ES-I3 (cell line): ENCODE measurements around the gene UBE3C.
"Not testable (repeated sequence)": the region's sequence is repeated elsewhere in the genome, so short reads cannot be mapped to it uniquely, and the experiment has no call there.

Experiments
- H3K36me3 ChIP-seq: 2 replicates; pipeline ENCODE4 v1.6.1; 2013; ENCODE audit warnings: mild to moderate bottlenecking, low read length, control low read depth, moderate library complexity; ENCODE audit not compliant: insufficient read depth
- H3K4me1 ChIP-seq: 2 replicates; pipeline ENCODE4 v1.6.1; 2013; ENCODE audit warnings: mild to moderate bottlenecking, control low read depth, low read length; ENCODE audit not compliant: insufficient read depth
- H3K9ac ChIP-seq: 2 replicates; pipeline ENCODE4 v1.6.1; 2013; ENCODE audit warnings: low read depth, mild to moderate bottlenecking, low read length, moderate library complexity
- H3K9me3 ChIP-seq: 2 replicates; pipeline ENCODE4 v1.6.1; 2013; ENCODE audit warnings: mild to moderate bottlenecking, low read length, moderate library complexity; ENCODE audit not compliant: control insufficient read depth, insufficient read depth

The UBE3C gene

DNA sequence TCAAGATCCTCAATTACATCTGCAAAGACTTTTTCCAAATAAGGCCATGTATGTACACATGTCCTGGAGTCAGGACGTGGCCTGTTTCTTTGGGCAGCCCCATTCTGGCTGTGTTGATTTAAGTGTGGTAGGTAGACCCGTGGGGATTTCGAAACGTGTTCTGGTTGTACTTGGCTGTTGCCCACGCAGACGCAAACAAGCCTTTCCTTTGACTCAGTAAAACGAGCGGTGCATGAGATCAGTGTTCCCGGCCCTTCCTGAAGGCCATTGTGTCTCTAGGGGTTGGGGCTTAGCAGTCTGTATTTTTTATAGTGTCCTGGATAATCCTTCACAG lies 133.2 kb downstream of the UBE3C start:
- no peak overlapping the region for H3K9ac ChIP-seq
- peaks cover 8% of the 10 kb centered on the region for H3K4me1 ChIP-seq
- no peaks in the 10 kb centered on the region for H3K9me3 ChIP-seq
- 0 out of 2 replicates have a peak, but pooled peaks cover 7% of the 10 kb centered on the region for H3K36me3 ChIP-seq

DNA sequence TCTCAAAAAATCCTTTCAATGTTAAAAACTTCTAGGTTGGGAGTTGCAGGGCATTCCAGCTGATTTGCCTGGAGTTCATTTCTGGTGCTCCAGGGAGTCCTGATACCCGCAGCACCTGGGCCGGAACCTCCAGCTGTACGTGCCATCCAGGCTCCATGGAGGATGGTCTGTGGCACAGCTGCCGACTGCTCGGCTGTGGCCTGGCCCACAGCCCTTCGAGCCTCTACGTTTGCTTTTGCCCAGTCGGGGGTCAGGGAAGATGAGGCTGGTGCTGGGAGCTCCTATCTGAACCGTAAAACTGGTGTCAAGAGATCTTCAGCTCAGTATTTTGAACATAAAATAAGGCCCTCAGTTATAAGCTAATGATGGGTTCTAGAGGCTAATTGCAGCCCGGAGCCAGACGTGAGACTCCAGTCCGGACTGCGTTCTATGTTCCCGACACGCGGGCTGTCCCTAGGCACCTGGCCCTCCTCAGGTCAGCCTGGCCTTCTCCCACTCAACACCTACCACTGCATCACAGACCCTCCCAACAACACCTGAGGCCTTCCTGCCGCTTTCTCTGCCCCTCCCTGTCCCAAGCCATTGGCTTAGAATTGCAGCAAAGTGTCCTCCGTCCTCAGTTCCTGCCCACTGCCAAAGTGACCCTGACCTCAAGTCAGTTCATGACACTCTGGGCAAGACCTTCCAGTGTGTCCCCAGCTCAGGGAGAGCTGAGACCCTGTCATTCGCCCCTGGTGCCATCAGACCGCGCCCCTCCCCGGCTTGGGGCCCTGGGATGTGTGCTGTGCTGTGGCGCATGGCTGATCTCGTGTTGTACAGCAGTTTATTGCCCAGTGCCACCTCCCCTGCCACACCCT lies 133.9 kb downstream of the UBE3C start:
- Histone ChIP-seq H3K9me3 (no peaks in the 10 kb centered on the region), H3K36me3 (0 out of 2 replicates have a peak, but pooled peaks cover 7% of the 10 kb centered on the region), H3K9ac (no peak overlapping the region), H3K4me1 (peaks cover 8% of the 10 kb centered on the region)

- H3K36me3 ChIP-seq, result no peaks in the 10 kb centered on the region
- no peaks in the 10 kb centered on the region for H3K9me3 ChIP-seq
- H3K4me1 ChIP-seq, result peaks cover 8% of the 10 kb centered on the region
- no peak overlapping the region for H3K9ac ChIP-seq
Observed at GRCh38 chr7:157273208-157274093, 134.7 kb downstream of the UBE3C start.

GRCh38 chr7:157274094-157274634 lies 135.4 kb downstream of the UBE3C start:
- not testable (repeated sequence) for H3K36me3 ChIP-seq, H3K9ac ChIP-seq, H3K9me3 ChIP-seq, H3K4me1 ChIP-seq

DNA sequence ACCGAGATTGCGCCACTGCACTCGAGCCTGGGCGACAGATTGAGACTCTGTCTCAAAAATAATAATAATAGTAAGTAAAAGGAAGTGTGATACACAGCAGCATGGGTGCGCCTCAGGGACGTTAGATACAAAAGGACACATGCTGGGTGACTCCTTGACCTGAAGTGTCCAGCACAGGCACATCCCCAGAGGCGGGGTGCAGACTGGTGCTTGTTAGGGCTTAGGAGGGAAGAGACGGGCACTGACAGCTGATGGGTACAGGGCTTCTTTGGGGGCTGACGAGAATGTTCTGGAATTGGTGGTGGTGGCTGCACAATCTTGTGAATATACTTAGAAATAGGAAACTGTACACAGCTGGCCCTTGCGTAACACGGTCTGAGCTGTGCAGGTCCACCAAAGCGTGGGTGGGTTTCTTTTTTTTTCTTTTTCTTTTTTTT lies 136.3 kb downstream of the UBE3C start:
- no peak overlapping the region for H3K9ac ChIP-seq
- no peaks in the 10 kb centered on the region for H3K9me3 ChIP-seq
- no peaks in the 10 kb centered on the region for H3K36me3 ChIP-seq
- H3K4me1 ChIP-seq, result peaks cover 8% of the 10 kb centered on the region

GRCh38 chr7:157276091-157276561 lies 137.4 kb downstream of the UBE3C start:
- Histone ChIP-seq H3K36me3 (no peaks in the 10 kb centered on the region), H3K9ac (no peak overlapping the region), H3K4me1 (peaks cover 8% of the 10 kb centered on the region), H3K9me3 (no peaks in the 10 kb centered on the region)

- Histone ChIP-seq H3K36me3 (no peaks in the 10 kb centered on the region), H3K9me3 (no peaks in the 10 kb centered on the region), H3K9ac (no peak overlapping the region), H3K4me1 (peaks cover 6% of the 10 kb centered on the region; the same call in 1 of the 2 replicates)
Observed at GRCh38 chr7:157276731-157277562, 138.2 kb downstream of the UBE3C start.

GRCh38 chr7:157277568-157277967 lies 138.8 kb downstream of the UBE3C start:
- not testable (repeated sequence) for H3K4me1 ChIP-seq, H3K36me3 ChIP-seq, H3K9ac ChIP-seq

GRCh38 chr7:157278167-157278790 lies 139.6 kb downstream of the UBE3C start:
- Histone ChIP-seq H3K9ac (no peak overlapping the region), H3K9me3 (no peaks in the 10 kb centered on the region), H3K4me1 (peaks cover 10% of the 10 kb centered on the region; the same call in 1 of the 2 replicates), H3K36me3 (no peaks in the 10 kb centered on the region)

More at GRCh38 chr7:157277568-157277967, 138.8 kb downstream of the UBE3C start:
- H3K9me3 ChIP-seq, result not testable (repeated sequence)

DNA sequence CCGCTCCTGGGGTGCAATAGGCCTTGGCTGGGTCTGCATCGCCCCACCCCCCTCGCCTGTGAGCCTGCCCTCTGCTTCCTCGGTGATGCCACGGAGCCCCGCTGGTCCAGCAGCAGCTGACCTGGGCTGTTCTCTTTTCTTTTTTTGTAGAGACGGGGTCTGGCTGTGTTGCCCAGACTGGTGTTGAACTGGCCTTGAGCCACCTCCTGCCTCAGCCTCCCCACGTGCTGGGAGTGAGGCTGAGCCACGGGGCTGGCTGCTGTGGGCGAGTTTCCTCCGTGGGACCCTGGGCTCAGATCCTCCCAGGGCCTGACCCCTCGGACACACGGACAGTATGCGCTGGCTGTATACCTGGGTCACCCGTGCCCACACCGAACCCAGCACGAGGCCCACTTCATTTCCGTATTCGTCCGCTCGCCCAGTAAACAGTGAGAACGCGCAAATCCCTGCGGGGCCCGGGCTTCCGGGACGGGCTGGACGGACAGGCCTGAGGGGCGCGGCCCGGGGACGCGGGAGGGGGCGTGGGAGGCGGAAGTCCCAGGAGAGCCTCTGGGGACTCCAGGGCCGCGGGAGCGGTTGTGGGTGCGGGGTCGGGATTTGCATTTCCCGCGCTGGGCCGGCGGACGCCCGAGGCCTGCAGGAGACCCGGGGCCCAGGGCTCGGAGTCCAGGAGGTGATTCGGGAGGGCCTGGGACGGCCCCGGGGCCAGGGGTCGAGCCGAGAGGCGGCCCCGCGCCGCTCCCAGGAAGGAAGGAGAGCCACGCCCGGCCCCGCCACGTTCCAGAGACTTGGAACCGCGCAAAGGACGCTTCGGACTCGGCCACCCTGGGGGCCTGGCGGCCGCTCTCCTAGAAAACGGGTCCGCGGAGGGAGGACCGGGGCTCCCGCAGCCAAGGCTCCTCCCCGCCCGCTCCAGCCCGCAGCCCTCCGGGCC lies 140.3 kb downstream of the UBE3C start:
- Histone ChIP-seq H3K9me3 (no peaks in the 10 kb centered on the region), H3K36me3 (no peaks in the 10 kb centered on the region), H3K4me1 (peaks cover 10% of the 10 kb centered on the region; the same call in 1 of the 2 replicates), H3K9ac (no peak overlapping the region; the same call in 1 of the 2 replicates)

- H3K36me3 ChIP-seq, result no peaks in the 10 kb centered on the region
- H3K9me3 ChIP-seq, result 0 out of 2 replicates have a peak, but pooled peaks cover 4% of the 10 kb centered on the region
- H3K9ac ChIP-seq, result no peak overlapping the region
- H3K4me1 ChIP-seq, result peaks cover 10% of the 10 kb centered on the region; the same call in 1 of the 2 replicates
Observed at GRCh38 chr7:157279741-157280215, 141.1 kb downstream of the UBE3C start.

GRCh38 chr7:157280216-157280841 lies 141.6 kb downstream of the UBE3C start:
- Histone ChIP-seq H3K9ac (no peak overlapping the region), H3K36me3 (no peaks in the 10 kb centered on the region), H3K9me3 (0 out of 2 replicates have a peak, but pooled peaks cover 6% of the 10 kb centered on the region), H3K4me1 (peaks cover 10% of the 10 kb centered on the region; the same call in 1 of the 2 replicates)
